Bone marrow (tissue), 2 donors: ENCODE data around the gene LOXL4.
A peak's percentile ranks its signal among the peaks of the same experiment; 100 is the strongest.

Source experiments
- DNase-seq, 2 donors: peaks; one replicate each; lab custom pipeline; 2025; lab: John Stamatoyannopoulos, UW

The LOXL4 gene

DNA sequence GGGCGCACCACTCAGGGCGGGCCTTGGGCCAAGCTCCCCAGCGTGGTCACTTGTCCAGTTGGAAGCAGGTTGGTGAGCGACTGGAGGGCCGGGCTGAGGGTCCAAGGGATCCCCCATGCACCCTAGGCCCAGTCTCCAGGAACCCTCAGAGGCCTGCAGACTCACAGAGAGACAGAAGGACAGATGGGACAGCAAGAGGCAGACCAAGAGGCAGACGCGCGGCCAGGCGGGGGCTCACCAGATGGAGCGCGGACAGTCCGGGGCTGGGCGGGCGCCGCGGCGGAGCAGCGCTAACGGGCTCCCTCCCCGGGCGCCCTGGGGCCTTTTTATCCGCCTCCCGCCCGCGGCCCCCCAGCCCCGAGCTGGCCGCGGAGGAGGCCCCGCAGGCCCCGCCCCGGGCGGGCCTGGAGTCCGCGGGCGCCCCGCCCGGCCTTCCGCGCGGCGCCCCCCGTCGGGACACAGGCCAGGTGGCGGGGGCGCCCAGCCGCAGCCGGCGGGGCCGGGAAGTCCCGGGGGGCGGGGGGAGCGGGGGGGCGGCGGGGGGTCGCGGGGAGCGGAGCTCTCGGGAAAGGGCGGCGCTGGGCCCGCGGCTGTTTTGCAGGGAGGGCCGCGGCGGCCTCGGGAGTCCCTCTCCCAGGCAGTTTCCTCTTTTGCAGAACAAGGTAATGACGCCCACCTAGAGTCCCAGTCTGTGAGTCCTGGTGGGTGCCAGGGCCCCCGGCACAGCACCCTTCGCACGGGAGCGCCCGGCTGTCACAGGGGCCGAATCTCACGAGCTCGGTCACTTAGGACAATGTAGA lies at the start of gene LOXL4:
LOXL4 (minus strand) TSS at position 301 of the 800 bp plus-strand sequence. CDS start 5,175 bp downstream, outside the sequence.
- DNase-seq, result no peak

GRCh38 chr10:98316661-98317060 lies 48.7 kb upstream of the LOXL4 start:
- peak in 1 of 2 donors; percentile 7 for DNase-seq

- no peak for DNase-seq
Measured at GRCh38 chr10:98316170-98316569, 48.2 kb upstream of the LOXL4 start.

GRCh38 chr10:98314532-98315284 lies 46.7 kb upstream of the LOXL4 start:
- DNase-seq, result peak in 1 of 2 donors; percentile 25

GRCh38 chr10:98313598-98313997 lies 45.6 kb upstream of the LOXL4 start:
- DNase-seq, result no peak

DNA sequence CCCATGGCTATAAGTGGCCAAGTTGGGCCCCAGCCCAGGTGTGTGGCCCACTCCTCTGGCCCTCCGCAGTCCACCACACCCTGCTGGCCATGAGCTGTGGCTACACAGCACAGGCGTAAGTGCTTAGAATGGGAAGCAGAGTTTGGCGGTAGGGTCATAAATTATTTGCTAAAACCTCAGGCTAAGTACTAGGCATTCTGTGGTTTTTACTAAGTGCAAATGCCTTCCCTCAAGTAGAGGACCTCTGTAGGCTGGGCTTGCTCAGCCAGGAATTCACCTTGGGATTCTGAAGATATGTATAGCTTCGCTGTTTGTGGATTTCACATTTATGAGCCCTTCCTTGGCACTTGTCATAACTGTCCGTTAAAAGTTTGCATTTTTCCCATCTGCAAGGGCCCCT lies 44.8 kb upstream of the LOXL4 start:
- DNase-seq, result no peak

DNA sequence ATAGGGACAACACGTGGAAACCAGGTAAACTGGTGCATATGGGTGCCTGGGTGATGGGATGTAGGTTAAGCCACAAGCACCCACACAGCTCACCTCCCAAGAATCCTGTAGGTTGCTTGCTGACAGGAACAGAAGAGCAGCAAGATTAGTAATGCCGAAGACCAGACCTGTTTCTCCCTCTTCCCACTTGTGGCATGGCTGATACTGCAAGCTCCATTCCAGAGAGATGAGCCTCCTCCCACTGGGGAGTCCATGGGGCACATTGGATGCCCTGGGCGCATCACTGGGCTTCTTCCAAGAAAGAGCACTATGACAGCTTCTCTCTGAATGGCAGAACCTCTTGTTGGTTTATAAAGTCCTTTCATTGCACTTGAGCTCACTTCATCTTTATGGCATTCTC lies 44.4 kb upstream of the LOXL4 start:
- no peak for DNase-seq

GRCh38 chr10:98310701-98311100 lies 42.7 kb upstream of the LOXL4 start:
- no peak for DNase-seq

DNA sequence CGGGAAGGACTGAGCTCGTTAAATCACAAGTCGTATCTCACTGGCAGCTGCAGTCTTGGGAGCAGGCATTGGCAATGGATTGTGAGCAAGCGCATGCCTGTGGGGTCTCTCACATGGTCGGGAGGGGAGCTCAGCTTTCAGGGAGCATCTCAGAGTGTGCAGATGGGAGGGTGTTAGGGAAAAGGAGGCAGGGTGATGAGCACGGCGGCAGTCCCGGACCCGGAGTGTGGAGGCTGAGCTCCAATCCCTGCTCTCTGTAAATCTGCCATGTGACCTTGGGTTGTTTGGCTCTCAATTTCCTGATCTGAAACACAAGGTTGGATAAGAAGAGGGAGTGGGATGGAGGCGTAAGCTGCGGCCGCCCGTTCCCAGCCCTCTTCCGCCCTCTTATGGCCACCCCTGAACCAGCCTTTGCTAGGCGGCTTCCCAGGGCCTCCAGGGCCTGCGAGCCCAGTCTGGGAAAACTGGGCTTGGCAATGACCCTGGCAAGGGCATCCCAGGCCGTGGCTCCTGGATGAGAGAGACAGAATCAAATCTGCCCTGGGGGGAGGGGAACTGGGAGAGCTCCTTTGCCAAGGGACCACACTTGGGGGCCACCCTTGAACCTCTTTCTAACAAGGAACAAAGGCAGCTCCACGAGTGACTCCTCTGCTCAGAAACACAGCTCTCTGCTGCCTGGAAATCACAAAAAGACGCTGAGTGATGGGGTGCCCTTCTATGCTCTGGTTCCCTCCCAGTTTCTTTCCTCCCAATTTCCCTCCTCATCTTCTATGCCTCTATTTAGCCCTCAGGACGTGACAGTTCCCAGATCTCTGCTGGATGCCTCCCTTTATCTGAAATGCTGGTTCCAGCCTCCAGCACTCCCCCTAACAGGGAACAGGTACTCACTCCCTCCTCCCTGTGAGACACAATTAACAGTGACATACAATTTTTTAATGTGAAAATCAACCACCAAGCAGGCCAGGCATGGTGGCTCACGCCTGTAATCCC lies 41.7 kb upstream of the LOXL4 start:
- peak in 1 of 2 donors; percentile 8 for DNase-seq

- no peak for DNase-seq
Measured at GRCh38 chr10:98308669-98309365, 40.8 kb upstream of the LOXL4 start.

DNA sequence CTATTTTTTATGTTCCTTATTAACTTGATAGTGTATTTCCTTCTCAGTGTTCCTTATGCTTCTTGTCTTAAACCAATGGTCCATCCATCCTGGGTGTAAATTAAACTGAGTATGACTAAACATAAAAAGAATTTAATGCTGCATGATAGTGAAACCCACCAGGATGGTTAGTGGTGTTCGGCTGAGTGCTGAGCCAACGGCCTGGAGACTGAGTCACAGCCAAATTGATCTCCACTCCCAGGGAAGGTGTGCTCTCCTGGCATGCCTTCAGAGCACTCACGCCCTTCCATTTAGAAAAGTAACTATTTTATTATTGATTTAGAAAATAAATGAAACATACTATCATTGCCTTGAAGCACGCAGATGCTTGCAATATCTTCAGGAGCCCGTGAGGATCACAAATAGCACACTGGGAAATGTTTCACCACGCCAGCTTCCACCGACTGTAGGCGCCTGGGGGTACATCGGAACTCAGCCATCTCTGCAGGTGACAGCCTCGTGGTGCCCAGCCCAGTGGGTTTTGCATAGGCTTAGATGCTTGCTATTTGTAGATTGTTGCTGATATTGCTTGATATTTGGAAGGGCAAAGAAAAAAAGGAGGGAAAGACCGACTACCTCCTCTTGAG lies 40.0 kb upstream of the LOXL4 start:
- DNase-seq, result no peak

DNA sequence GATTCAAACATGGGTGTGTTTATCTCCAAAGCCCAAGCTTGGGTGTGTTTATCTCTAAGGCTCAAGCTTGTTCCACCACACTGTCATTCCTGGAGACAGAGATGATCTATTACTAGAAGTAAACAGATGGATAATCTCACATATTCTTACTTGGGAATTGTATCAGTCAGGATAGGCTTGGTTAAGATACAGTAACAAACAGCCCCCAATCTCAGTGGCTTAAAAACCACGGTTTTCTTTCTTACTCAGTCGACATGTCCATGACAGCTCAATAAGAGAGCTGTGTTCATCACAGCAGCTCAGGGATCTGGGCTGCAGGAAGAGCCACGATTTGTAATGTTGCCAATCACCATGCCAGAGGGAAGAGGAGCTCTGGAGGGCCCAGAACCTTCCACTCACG lies 38.5 kb upstream of the LOXL4 start:
- no peak for DNase-seq

- no peak for DNase-seq
Measured at GRCh38 chr10:98303569-98303968, 35.6 kb upstream of the LOXL4 start.

GRCh38 chr10:98302741-98303365 lies 34.9 kb upstream of the LOXL4 start:
- no peak for DNase-seq

GRCh38 chr10:98301664-98302319 lies 33.8 kb upstream of the LOXL4 start:
- DNase-seq, result no peak

DNA sequence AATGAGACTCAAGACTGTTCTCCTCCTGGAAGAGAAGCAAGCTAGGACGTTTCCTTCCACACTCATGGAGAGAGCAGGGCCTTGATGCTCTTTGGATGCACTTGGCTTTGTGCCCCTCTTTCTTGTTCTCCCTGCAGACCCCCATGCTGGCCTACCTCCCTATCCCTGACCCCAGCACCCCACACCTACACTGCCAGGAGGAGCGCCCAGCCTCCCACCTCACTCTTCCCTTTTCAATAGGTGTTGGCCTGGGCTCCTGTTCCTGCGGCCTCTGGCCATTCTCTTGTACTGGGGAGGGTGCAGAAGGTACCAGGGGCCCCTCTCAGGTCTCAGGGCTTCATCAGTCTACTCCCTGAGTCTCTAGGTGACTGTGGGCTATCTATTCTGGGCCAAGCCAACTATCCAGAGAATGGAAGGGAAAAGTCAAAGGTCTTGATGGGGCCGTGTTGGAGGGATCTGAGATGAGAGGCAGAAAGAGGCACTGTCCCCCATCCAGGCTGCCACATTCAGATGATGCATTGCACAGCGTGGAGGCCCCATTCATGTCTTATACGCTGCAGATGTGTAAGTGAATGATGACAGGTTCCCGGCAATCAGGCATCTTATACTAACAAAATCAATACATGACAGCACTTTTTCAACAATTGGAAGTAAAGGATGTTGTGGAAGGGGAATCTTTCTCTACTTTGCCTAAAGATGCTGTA lies 32.7 kb upstream of the LOXL4 start:
- no peak for DNase-seq

- no peak for DNase-seq
Measured at GRCh38 chr10:98299341-98299740, 31.3 kb upstream of the LOXL4 start.

DNA sequence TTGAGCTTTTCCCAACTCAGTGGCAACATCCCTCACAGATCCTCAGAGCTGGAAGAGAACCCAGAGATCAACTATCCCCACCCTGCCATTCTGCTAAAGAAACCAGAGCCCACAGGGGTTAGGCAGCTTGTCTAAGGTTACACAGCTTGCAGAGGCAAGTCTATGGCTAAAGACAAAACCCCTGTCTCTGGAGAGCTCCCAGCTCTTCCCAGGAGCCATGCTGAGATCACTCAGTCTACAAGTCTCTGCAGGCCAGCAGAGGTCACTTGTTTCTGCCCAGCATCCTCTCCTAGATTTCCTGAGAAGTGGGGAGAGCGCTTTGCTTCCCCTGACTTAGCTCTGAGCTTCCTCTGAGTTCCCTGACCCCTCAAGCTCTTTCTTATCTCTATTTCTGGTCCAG lies 28.5 kb upstream of the LOXL4 start:
- DNase-seq, result no peak

DNA sequence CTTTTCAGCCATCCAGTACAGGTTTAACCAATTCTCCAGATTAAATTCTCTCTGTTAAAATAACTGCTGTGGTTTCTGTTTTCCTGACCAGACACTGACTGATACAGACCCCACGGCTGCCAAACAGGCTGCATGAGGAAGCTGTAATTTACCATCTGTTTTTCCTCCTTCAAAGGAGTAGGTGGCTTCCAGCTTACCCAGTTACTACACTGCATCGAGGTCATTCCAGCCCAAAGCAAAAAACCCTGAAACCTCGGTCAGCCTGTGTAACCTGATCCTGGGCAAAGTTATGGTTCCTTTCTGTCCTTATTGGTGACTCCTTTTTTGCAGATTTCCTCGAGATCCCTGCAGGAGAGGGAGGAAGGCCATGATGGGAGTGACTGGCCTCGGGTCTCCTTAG lies 27.9 kb upstream of the LOXL4 start:
- DNase-seq, result no peak
